ENCODE results near the gene POU2F3.

Gene POU2F3

DNA sequence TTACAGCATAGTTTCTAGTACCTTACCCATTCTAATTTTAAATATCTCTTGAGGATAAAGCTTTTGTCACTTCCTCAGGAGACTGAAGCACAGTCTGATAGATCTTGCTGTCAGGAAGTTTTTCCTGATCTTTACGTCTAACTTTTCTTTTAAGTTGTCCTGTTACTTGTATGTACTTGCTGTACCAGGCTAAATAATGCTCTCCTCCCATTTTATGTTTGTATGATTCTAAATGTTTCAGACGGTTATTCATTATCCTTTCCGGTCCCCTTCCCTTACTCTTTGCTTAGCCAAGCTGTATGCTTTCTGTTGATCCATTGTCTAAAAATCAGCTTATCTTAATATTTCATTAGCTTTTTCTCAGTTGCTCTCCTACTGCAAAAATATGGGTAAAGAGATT is 102.3 kb downstream of the POU2F3 start:
- no peak for DNase-seq (ENCODE audit: low read depth)

DNA sequence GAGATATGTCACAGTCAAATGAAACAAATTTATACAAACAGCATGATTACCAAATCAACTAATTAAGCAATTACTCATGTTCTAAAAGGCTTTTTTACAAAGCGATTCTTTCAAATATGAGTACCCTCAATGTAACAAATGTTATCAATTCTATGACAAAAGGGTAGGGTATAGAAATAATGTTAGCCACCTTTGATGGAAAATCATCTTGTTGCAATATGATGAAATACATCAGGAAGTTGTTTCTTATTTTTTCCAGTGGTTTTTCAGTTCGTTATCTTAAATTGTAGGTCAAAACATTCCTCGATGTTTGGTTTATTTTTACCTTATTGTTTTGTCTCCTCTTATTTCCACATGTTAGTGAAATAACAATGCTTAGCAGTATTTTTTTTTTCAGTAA is 102.7 kb downstream of the POU2F3 start:
- no peak for DNase-seq (ENCODE audit: low read depth)

DNA sequence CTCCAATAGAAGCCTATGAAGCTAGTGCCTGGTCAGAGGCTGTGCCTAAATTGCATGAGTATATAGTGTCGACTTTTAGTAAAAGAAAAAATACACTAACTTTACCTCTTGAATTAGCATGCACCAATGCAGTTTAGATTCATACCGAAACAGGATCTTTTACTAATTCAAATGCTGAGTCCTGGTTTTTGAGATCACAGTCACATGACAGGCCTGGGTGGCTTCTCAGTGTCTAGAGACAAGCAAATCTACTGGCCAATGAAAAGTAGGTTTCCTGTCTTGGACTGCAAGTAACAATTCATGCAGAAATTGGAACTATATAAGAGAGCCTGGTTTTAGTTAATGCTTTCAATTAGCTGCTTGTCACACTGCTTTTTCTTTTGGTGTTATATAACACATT is 103.5 kb downstream of the POU2F3 start:
- no peak for DNase-seq (ENCODE audit: low read depth)

DNA sequence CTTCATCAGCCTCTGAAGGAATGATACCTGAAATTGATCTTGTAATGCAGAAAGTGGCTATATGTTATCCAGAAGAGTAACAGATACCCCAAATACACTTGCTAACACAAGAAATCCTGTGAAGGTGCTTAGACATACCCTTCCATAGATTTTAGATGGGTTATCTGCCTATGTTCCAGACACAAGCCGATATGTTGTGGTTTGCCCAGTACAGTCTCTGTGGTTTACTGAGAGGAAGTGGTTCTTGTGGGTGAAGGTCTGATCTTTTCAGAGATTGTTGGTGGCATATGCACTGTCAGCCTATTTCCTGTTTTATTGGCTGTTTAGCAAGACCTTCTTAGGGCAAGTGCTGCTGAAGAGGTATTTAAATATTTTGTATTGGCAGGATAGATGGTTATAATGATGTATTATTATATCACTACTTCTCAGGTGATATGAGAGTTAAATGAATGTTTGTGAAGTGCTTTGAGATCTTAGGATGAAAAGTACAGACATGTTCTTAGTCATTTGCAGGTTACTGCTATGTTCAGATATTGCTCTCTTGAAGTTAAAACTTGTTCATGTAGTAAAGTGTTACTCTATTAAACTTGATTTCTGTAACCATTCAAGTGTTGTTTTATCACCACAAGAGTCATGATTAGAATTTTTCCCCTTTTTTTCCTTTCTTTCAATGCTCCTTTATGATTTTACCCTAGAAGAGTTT is 104.5 kb downstream of the POU2F3 start:
- no peak for DNase-seq (ENCODE audit: low read depth)

DNA sequence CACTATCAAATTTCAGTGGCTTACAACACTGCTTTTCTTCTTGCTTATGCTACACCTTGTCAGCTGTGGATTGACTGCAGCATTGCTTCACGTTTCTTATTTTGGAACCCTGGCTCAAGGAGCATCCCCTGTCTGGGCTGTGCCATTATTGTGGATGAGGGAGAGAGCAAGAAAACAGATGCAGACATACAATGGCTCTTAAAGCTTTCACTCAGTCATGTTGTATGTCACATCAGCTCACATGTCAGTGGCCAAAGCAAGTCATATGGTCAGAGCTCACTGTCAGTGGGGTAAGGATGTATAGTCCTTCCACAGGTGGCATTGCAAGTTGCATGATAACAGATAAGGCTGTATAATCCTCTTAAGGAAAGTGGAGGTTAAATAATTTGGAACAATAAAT is 106.3 kb downstream of the POU2F3 start:
- DNase-seq (ENCODE audit: low read depth): no peak

GRCh38 chr11:120350637-120351036 is 110.7 kb downstream of the POU2F3 start:
- no peak for DNase-seq (ENCODE audit: low read depth)

DNA sequence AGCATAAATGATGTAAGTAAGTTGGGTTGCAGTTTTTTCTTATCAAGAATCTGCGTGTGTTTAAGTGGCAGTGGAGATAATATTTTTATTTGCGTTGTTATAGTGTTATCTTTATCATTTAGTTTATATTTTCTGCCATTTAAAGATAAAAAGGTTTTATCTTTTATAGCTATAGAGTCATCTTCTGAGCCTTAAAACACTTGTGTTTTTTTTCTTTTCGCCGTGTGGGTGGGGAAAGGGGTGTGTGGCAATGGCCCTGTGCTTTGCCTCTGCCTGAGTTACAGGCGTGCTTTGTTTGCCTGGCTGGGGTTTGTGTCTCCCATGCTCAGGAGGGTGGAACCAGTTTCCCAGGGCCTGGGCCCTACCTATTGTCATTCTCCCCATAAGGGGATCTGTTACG is 112.5 kb downstream of the POU2F3 start:
- DNase-seq (ENCODE audit: low read depth): no peak

DNA sequence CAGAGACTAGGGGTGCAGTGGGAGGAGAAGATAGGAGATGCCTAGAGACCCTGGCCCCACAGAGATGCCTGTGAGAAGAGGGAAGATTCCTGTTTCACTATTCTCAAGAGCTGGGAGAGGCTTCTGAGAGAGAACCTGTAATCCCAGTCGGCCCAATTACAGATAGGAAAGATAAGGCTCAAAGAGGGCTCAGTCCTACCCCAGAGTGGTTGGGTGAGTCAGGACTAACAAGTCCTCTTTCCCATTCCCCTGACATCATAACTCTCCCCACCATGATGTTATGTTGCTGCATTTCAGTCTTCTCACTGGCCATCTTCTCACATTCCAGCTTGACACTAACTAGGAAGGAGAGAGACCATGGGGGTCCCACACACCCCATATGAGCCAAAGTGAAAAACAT is 114.1 kb downstream of the POU2F3 start:
- DNase-seq (ENCODE audit: low read depth): no peak

- DNase-seq (ENCODE audit: low read depth): no peak
These were observed 114.8 kb downstream of the POU2F3 start for GRCh38 chr11:120354779-120355178.

- no peak for DNase-seq (ENCODE audit: low read depth)
These were observed 117.7 kb downstream of the POU2F3 start for GRCh38 chr11:120357620-120358019.

DNA sequence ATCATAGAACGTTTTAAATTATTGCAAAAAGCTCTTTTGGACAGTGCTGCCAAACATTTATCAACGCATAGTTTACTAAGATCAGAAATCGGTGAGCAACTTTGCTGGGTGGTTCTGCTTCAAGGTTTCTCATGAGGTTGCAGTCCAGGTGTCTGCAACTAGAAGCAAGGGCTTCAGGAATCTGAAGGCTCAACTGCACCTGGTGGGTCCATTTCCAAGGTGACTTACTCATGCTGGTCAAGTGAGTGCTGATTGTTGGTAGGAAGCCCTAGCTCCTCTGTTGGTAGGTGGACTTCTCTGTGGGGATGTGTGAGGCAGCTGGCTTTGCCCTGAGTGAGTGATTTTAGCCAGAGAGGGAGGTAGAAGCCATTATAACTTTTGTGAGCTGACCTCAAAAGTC is 118.8 kb downstream of the POU2F3 start:
- no peak for DNase-seq (ENCODE audit: low read depth)

DNA sequence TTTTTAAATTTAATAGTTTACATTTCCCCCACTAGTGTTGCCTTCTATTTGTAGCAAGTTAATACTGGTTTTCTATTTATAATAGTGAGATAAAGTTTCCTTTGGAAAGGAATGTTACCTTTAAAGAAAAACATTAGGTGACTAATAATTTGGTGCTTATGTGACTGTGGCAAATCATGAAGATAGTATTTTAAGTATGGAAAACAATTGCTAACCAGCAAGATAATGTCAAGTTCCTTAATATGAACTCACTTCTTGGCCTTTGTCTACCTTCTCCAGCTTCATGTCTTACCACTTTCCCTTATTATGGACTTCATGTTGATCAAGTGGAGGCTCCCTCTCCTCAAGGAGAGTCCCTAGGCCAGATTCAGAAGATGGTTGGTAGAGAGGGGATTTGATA is 123.5 kb downstream of the POU2F3 start:
- no peak for DNase-seq (ENCODE audit: low read depth)

DNA sequence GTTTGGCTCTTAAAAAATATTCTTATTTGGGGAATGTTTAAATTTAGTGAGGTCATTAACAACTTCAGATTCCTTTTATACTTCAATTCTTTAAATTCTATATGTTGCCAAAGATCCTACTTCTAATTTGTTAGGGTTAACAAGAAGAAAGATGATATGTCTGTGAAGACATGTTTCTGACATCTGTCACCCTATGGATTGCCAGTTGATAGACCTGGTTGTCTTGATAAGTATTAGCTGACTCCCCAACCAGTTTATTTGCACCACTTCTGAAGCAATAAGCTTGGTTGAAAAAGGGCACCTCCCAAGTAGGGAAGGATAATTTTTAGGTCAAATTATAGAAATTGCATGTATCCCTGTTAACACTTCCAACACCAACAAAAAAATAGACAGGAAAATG is 125.6 kb downstream of the POU2F3 start:
- no peak for DNase-seq (ENCODE audit: low read depth)

All from stromal cell of bone marrow (primary cell).